ENCODE measurements around the gene RINL. TPM values are rescaled to one million over a fixed set of nuclear protein-coding genes. Genes with fewer than 3 reads are reported as not detected.

The RINL gene
- total and polyA plus RNA-seq, 2 of the 4 experiments (the other 2 are of a cell fraction), result 0.72 to 1.9 TPM

DNA sequence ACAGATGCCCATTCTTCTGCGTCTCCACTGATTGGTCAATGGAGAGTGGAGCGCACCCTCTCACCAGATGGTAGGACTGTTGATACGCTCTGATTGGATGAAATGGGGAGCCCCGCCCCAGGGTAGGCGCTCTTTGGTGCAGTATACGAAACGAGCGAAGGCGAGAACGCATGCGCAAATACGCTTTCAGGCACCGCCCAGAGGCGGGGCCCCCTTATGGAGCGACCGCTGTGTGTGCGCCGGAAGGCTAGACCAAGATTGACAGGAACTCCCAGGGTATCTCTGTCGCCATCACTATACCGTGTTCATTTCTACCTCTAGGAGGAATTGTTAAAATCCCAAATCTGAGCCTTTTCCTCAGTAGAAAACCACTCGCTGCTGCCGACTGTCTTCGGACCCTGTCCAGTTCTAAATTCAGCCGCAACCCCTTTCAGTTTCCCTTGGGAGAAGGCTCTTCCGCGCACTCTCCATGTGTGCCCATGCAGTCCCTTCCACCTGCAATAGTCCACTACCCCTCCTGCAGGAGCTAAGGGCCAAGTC, 27.6 kb downstream of the RINL start:
- Histone ChIP-seq H2BK15ac (ENCODE audit: low read depth, low read length) (peak overlapping the region; percentile 3; the same call in 1 of the 3 replicates), H2AFZ (replicated peaks; ENCODE audit: low read length, poor library complexity) (peak overlapping the region; percentile 94), H3K4ac (ENCODE audit: low read depth, low read length) (peak overlapping the region; percentile 84), H2BK20ac (ENCODE audit: low read depth, low read length) (no peak overlapping the region), H3K27me3 (ENCODE audit: control insufficient read depth, insufficient read depth, low read length) (no peaks in the 10 kb centered on the region), H3K4me2 (ENCODE audit: low read depth, low read length) (peak overlapping the region; percentile 86), H3K9me1 (ENCODE audit: insufficient read depth, low read length) (peaks cover 9% of the 10 kb centered on the region), H4K20me1 (ENCODE audit: insufficient read depth, low read length) (peaks cover 36% of the 10 kb centered on the region), H3K18ac (ENCODE audit: low read depth, low read length) (no peak overlapping the region), H3K27ac (ENCODE audit: insufficient read depth, low read length) (peak overlapping the region; percentile 71), H3K4me1 (ENCODE audit: control insufficient read depth, insufficient read depth, low read length) (peaks cover 15% of the 10 kb centered on the region), H2AK9ac (replicated peaks; ENCODE audit: low read depth, low read length, poor library complexity) (peak overlapping the region; percentile 96), H3K9ac (ENCODE audit: low read depth, low read length) (peak overlapping the region; percentile 71), H3K56ac (ENCODE audit: extremely low read depth, insufficient read depth, low read length) (peak overlapping the region; percentile 74), H2BK120ac (ENCODE audit: low read depth, low read length) (peak overlapping the region; percentile 48), H3K79me1 (ENCODE audit: low read depth in 1 of 2, low read length in 2 of 2) (peaks cover 12 to 52% of the 10 kb centered on the region in 2 experiments), H3K23ac (ENCODE audit: low read depth, low read length) (peak overlapping the region; percentile 84), H2BK5ac (ENCODE audit: low read depth, low read length, poor library complexity, severe bottlenecking) (peak overlapping the region; percentile 85), H4K8ac (ENCODE audit: low read depth in 2 of 2, low read length in 2 of 2) (peak overlapping the region; percentile 51 to 94), H4K91ac (ENCODE audit: insufficient read depth, low read depth, low read length) (peak overlapping the region; percentile 88), H2AK5ac (ENCODE audit: low read depth, low read length) (peak overlapping the region; percentile 99), H3K36me3 (ENCODE audit: control insufficient read depth, insufficient read depth, low read length) (peaks cover 20% of the 10 kb centered on the region), H3K4me3 (ENCODE audit: insufficient read depth, low read depth, low read length) (peak overlapping the region; percentile 49), H3K9me3 (ENCODE audit: control insufficient read depth, insufficient read depth, low read length) (no peaks in the 10 kb centered on the region), H3K14ac (replicated peaks; ENCODE audit: low read depth, low read length) (peak overlapping the region; percentile 77), H4K5ac (ENCODE audit: low read depth, low read length) (peak overlapping the region; percentile 52)
- peak; percentile 77 for ATAC-seq (ENCODE audit: low read depth)
- BruUV-seq (replicated peaks), result no TSS peak
- CTCF ChIA-PET, result no interaction called here
- WGBS, 2 experiments (ENCODE audit: extremely low coverage in 2 of 2, insufficient read length in 1 of 2), result 2% methylated on average over 6 of the region's 26 CpGs; no CpG with 5 or more reads in 1 of the 2 experiments
- dilution Hi-C loops (cut with HindIII; ENCODE audit: low sequenced_read_pairs, unreplicated experiment) (no loop called here), intact Hi-C loops (cut with micrococcal nuclease) (loop anchor here (1.0 kb wide), 1 partner anchor 49 kb away; the partner anchor contains the start of genes NFKBIB and SIRT2), in situ Hi-C loops (cut with MboI; ENCODE audit: low sequenced_read_pairs) (no loop called here)
- no peak for DNase-seq
- TF ChIP-seq CTCF (conservative IDR thresholded peaks at IDR 0.05; ENCODE audit: low read depth, low read length) (0 out of 2 replicates have a peak, but pooled peaks have one; percentile 15), POLR2A (IDR thresholded peaks at IDR 0.05; ENCODE audit: low read depth, low read length) (peak; percentile 56), MXI1 (IDR thresholded peaks at IDR 0.05; ENCODE audit: borderline replicate concordance, low read depth, low read length) (no peak), FOS (IDR thresholded peaks at IDR 0.05; ENCODE audit: low read depth, low read length) (peak; percentile 41; the same call in 1 of the 2 replicates), MAZ (IDR thresholded peaks at IDR 0.05; ENCODE audit: borderline replicate concordance, low read depth, low read length) (peak; percentile 88; the same call in 1 of the 2 replicates), RFX5 (IDR thresholded peaks at IDR 0.05; ENCODE audit: low read depth, low read length) (peak; percentile 47; the same call in 1 of the 2 replicates), SMC3 (IDR thresholded peaks at IDR 0.05; ENCODE audit: low read depth, low read length) (no peak), RAD21 (IDR thresholded peaks at IDR 0.05; ENCODE audit: low read length) (no peak), NFE2L2 (IDR thresholded peaks at IDR 0.05; ENCODE audit: low read depth, low read length) (no peak)
- TF ChIP-seq, protein P1, sequence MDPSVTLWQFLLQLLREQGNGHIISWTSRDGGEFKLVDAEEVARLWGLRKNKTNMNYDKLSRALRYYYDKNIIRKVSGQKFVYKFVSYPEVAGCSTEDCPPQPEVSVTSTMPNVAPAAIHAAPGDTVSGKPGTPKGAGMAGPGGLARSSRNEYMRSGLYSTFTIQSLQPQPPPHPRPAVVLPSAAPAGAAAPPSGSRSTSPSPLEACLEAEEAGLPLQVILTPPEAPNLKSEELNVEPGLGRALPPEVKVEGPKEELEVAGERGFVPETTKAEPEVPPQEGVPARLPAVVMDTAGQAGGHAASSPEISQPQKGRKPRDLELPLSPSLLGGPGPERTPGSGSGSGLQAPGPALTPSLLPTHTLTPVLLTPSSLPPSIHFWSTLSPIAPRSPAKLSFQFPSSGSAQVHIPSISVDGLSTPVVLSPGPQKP (IDR thresholded peaks at IDR 0.05; ENCODE audit: borderline replicate concordance, low read depth, low read length), result no peak
- POLR2A ChIA-PET (ENCODE audit: unreplicated experiment), result no interaction called here
